Measurements from ENCODE around the gene GNAT3. TPM values are rescaled to one million over a fixed set of nuclear protein-coding genes. Genes with fewer than 3 reads are reported as not detected.

GNAT3 gene
- total RNA-seq, 1 donor from 2014 or later, result not detected

GRCh38 chr7:80415522-80415921 is 96.3 kb downstream of the GNAT3 start:
- DNase-seq (ENCODE audit: low spot score in 2 of 2), result no peak
- Histone ChIP-seq H3K36me3 (no peaks in the 10 kb centered on the region), H3K9me3 (no peaks in the 10 kb centered on the region), H3K4me3 (no peak overlapping the region), H3K4me1 (no peaks in the 10 kb centered on the region), H3K27ac (no peak overlapping the region), H3K27me3 (no peaks in the 10 kb centered on the region)
- intact Hi-C loops (cut with DNase I), result no loop called here
- TF ChIP-seq CTCF (IDR thresholded peaks at IDR 0.05), result no peak

- no peak for DNase-seq (ENCODE audit: low spot score in 2 of 2)
- Histone ChIP-seq H3K4me1 (no peaks in the 10 kb centered on the region), H3K27ac (no peak overlapping the region), H3K4me3 (no peak overlapping the region), H3K27me3 (no peaks in the 10 kb centered on the region), H3K9me3 (no peaks in the 10 kb centered on the region), H3K36me3 (no peaks in the 10 kb centered on the region)
- TF ChIP-seq CTCF (IDR thresholded peaks at IDR 0.05), result no peak
- intact Hi-C loops (cut with DNase I), result no loop called here
These were observed 96.8 kb downstream of the GNAT3 start for GRCh38 chr7:80415114-80415513.

GRCh38 chr7:80414331-80414730 is 97.5 kb downstream of the GNAT3 start:
- Histone ChIP-seq H3K9me3 (no peaks in the 10 kb centered on the region), H3K4me1 (no peaks in the 10 kb centered on the region), H3K36me3 (no peaks in the 10 kb centered on the region), H3K27ac (no peak overlapping the region), H3K4me3 (no peak overlapping the region), H3K27me3 (no peaks in the 10 kb centered on the region)
- intact Hi-C loops (cut with DNase I), result no loop called here
- no peak for DNase-seq (ENCODE audit: low spot score in 2 of 2)
- TF ChIP-seq CTCF (IDR thresholded peaks at IDR 0.05), result no peak

- Histone ChIP-seq H3K27ac (no peak overlapping the region), H3K36me3 (no peaks in the 10 kb centered on the region), H3K9me3 (no peaks in the 10 kb centered on the region), H3K27me3 (no peaks in the 10 kb centered on the region), H3K4me1 (no peaks in the 10 kb centered on the region), H3K4me3 (no peak overlapping the region)
- intact Hi-C loops (cut with DNase I), result no loop called here
- no peak for TF ChIP-seq CTCF (IDR thresholded peaks at IDR 0.05)
- DNase-seq (ENCODE audit: low spot score in 2 of 2), result no peak
These were observed 98.4 kb downstream of the GNAT3 start for GRCh38 chr7:80413383-80413945.

GRCh38 chr7:80412842-80413241 is 99.0 kb downstream of the GNAT3 start:
- H3K4me1 ChIP-seq, result no peaks in the 10 kb centered on the region
- no peak for DNase-seq (ENCODE audit: low spot score in 2 of 2)
- no peak for TF ChIP-seq CTCF (IDR thresholded peaks at IDR 0.05)
- H3K27ac ChIP-seq, result no peak overlapping the region
- H3K9me3 ChIP-seq, result no peaks in the 10 kb centered on the region
- no peak overlapping the region for H3K4me3 ChIP-seq
- H3K36me3 ChIP-seq, result no peaks in the 10 kb centered on the region
- H3K27me3 ChIP-seq, result no peaks in the 10 kb centered on the region
- intact Hi-C loops (cut with DNase I), result no loop called here

- Histone ChIP-seq H3K27ac (no peak overlapping the region), H3K4me3 (no peak overlapping the region), H3K9me3 (no peaks in the 10 kb centered on the region), H3K36me3 (no peaks in the 10 kb centered on the region), H3K27me3 (no peaks in the 10 kb centered on the region), H3K4me1 (no peaks in the 10 kb centered on the region)
- TF ChIP-seq CTCF (IDR thresholded peaks at IDR 0.05), result no peak
- DNase-seq (ENCODE audit: low spot score in 2 of 2), result no peak
- intact Hi-C loops (cut with DNase I), result no loop called here
These were observed 100.2 kb downstream of the GNAT3 start for GRCh38 chr7:80411621-80412020.
